T-helper 2 cell (primary cell): ENCODE results near the gene COL8A2.

Experiments used
- DNase-seq, 5 experiments: peaks; one replicate each; pipeline versions ENCODE4 v3.0.0 to v3.0.0-alpha.2; 2012 to 2022

The COL8A2 gene

GRCh38 chr1:36157115-36157903 lies 32.3 kb upstream of the COL8A2 start:
- no peak for DNase-seq

- DNase-seq, result peak in 3 of 5 experiments; percentile 40 to 79 (median 48)
These were observed 31.5 kb upstream of the COL8A2 start for GRCh38 chr1:36156329-36157114.

DNA sequence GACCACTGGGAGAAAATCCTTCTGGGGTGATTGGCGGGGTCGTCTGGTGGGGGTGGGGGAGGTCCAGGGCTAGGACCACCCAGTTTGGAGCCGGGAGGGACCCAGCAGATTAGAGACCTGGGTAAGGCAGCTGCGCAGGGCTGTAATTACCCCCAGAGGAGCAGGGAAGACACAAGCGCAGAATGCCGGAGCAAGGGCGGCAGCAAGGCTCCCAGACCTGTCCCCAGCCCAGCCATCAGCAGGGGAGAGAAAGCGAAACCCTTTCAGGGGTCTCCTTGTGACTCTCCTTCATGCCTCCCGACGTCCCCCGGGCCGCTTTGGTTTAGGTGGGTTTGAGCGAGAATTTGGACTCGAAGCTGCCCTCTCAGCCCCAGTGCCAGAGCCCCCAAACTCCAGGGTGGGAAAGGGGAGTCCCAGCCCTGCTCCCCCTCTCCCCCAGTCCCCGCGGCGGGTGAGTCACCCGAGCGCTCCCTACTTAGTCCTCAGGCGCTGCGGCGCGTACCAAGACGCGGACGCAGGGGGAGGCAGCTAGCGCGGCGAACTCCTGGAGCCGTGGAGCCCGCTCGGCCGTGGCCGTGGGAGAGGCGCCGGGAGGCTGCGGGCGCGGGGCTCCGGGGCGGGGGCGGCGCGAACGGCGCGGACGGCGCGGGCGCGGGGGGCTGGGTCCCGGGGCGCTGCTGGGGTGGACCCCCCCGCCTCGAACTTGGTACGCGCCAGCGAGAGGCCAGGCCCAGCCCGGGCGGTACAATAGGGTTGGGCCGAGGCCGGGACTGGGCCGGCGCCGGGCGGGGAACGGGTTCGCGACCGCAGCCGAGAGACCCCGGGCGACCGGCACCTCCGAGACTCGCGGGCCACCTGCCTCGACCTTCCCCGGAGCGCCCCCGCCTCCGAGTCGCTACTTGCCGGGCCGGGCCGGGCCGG lies 30.6 kb upstream of the COL8A2 start, which contains the start of gene MAP7D1:
Gene MAP7D1, plus strand, starts transcription at position 753 of the 921 bp plus-strand sequence. CDS start 258 bp downstream, outside the sequence.
- DNase-seq, result peak; percentile 70 to 88 (median 81)

GRCh38 chr1:36154765-36155407 lies 29.9 kb upstream of the COL8A2 start:
- no peak for DNase-seq

DNA sequence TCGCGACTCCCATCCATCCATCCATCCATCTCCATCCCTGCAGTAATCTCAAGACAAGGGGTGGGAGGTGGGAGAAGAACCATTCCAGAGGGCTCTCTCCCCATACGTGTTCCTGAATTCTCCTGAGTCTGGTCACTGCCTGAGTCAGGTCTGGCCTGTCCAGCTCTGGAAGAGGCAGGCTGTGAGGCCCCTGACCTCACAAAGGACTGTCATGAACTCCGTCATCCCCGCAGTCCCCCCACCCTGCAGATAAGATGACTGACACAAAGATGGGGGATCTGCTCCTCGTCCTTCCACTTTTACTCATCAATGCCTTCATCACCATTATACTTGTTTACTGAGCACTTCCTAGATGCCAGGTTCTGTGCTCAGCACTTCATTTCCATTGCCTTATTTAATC lies 29.3 kb upstream of the COL8A2 start:
- no peak for DNase-seq

DNA sequence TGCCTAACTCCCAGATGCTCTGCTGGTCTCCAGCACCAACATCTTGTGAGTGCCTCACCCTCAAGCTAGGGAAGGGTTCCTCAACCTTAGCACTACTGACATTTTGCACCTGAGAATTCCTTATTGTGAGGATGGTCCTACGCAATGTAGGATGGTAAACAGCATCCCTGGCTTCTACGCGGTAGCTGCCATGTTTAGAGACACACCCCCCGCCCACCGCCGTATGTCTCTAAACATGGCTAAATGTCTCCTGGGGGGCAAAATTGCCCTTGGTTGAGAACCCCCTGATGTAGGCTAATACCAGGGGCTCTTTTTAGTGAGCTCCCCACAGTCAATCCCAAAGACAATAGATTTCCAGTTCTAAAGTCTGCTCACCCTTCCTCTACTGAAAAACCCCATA lies 28.5 kb upstream of the COL8A2 start:
- no peak for DNase-seq

DNA sequence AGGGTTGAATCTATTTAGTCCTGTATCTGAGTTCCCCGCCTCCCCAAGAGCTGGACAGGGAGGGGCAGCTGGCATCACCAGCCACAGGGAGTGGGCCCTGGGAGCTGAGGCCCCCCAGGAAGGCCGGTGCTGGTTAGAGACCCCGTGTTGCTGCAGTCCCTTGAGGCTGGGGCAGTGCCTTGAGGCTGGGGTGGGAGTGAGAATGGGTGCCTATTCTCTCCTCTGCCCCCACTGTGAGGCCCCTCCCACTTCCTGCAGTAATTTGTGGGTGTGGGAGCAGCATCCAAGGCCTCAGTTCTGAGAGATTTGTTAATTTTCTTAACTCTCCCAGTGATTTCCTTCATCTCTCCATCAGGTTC lies 26.8 kb upstream of the COL8A2 start:
- DNase-seq, result peak in 4 of 5 experiments; percentile 29 to 82 (median 57)

GRCh38 chr1:36151134-36151844 lies 26.3 kb upstream of the COL8A2 start:
- no peak for DNase-seq

DNA sequence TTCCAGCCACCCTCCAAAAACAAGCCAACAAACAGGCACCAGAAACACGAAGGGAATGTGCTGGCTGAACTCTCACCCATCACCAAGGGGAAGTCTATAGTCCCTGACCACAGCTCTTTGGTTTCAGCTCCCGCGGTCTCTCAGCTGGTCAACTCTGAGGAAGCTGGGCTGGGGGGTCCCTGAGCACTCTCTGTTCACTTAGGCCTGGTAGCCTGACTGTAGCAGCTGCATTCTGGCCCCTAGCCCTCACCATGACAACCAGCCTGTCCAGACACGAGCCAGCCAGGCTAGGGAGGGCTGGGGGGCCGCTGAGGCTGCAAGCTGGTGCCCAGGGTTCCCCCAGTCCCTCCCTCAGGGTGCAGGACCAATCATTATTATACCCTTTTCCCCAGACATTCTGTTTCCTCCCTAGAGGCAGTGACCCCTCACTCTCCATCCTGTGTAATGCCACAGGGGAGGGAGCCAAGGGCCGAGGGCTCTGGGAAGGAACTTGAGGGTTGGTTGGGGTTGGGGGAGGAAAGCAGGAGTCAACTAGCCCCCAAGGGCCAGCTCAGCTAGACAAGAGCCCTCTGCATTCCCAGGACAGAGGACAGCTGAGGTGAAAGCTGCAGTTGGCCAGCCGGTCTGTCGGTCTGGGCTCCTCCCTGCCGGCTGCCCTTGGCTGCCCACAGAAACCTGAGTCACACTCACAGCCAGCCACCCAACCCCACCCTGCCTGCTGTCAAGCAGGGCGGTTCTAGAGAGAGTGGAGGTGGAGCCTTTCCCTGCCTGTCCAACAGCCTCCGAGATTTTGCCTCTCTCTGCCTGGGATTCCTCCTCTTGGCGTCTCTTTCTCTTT lies 25.5 kb upstream of the COL8A2 start:
- DNase-seq, result peak; percentile 31 to 85 (median 61)

DNA sequence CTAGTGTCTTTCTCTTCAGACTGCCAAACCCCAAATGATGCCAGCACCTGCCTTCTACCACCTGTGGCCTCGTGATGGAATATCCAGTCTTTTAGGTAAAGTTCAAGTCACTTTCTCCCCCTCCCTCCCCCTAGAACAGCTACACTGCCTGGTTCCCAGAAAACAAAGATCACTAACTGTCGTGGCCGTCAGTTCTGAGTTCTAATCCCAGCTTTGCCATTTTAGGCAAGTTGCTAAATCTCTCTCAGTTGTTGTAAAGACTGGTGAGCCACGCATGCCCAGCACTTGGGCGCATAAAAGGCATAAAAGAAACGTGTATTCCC lies 24.9 kb upstream of the COL8A2 start:
- no peak for DNase-seq

- DNase-seq, result peak; percentile 99 to 100 (median 99)
These were observed 24.4 kb upstream of the COL8A2 start, which contains the start of gene TRAPPC3 for GRCh38 chr1:36149237-36149972. Gene TRAPPC3 (minus strand): TSS chr1:36149486. CDS start chr1:36149378, 108 bp downstream.

GRCh38 chr1:36148821-36149236 lies 23.8 kb upstream of the COL8A2 start:
- no peak for DNase-seq

GRCh38 chr1:36144413-36144812 lies 19.4 kb upstream of the COL8A2 start:
- DNase-seq, result no peak

DNA sequence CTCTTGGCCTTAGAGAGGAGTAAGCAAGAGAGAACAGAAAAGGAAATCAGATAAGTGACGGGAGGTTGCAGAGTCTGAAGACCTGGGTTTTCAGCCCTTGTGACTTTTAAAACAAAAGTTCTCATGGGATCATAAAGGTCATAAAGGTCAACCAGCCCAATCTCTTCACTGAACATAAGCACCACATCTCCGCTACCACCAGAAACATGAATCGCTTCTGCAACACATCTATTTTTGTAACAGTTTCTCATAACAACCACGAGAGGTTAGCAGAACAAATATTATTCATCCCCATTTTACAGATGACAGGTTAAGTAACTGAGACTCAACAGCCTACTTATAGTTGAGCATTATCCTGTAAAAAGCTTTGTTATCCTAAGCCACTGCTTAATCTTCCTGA lies 18.4 kb upstream of the COL8A2 start:
- peak in 1 of 5 experiments; percentile 34 for DNase-seq

- DNase-seq, result no peak
These were observed 17.1 kb upstream of the COL8A2 start for GRCh38 chr1:36142121-36142520.

DNA sequence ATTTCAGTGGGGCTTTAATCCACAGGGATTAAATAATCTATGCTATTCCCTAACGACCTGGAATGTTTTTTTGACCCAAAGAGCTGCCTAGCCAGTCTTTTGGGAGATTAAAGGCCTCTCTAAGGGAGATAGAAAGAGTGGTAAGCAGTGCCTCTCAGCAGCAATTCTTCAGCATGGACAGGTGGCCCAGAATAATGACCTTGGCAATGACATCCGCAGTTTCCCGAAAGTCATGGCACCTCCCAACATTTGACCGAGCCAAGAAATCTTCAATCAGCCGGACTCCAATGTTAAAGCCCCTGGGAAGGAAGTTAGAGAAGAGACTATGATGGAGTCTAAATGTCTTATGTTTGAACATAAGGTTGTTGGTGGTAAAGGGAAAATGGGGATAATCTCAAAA lies 14.5 kb upstream of the COL8A2 start:
- no peak for DNase-seq

GRCh38 chr1:36137776-36138175 lies 12.8 kb upstream of the COL8A2 start:
- no peak for DNase-seq

DNA sequence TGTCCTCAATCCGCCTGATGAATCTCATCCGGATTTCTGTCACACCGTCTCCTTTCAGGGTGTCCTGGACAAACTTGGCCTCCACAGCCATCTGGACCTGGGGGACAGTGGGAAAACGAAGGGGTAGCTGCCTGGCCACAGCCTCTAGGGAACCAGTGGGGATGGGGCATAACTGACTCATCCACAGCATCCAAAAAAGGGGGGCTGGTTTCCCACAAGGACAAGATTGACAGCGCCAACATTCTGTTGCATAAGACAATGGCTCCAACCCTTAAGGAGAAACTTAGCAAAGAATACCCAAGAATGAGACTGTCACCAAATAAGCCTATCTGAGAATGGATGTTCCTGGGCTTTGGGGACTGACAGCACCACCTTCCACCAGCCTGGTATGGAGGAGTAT lies 12.2 kb upstream of the COL8A2 start:
- DNase-seq, result no peak

- DNase-seq, result no peak
These were observed 11.5 kb upstream of the COL8A2 start for GRCh38 chr1:36136535-36136934.

DNA sequence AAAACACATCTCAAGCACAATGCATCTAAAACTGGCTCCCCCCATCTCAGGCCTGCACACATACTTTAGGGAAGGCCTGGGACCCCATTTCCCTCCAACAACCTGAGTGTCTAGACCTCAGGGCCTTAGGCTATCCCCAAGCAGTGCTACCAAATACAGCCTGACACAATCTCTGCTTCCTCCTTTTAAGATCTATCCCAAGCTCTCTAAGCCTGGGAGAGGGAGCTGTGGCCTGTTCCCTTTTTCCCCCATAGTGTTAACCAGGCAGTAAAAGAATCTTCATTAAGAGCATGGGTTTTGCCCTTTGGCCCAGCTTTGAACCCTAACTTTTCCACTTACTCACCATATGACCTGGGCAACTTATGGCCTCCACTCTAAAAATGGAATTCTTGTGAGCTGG lies 10.8 kb upstream of the COL8A2 start:
- no peak for DNase-seq
